Limb (tissue), 2 donors: ENCODE measurements around the gene EMX1.

Experiments
- DNase-seq, 2 donors: peaks; one replicate each; pipeline ENCODE4 v3.0.0-alpha.2; 2016; ENCODE audit errors: extremely low spot score in 2 of 2

EMX1 gene

GRCh38 chr2:72924353-72925240 is 7.3 kb downstream of the EMX1 start:
- peak in 1 of 2 donors; percentile 39 for DNase-seq

- peak in 1 of 2 donors; percentile 28 for DNase-seq
Observed at GRCh38 chr2:72925328-72925943, 8.1 kb downstream of the EMX1 start.

- peak in 1 of 2 donors; percentile 12 for DNase-seq
Observed at GRCh38 chr2:72926368-72926767, 9.0 kb downstream of the EMX1 start.

- no peak for DNase-seq
Observed at GRCh38 chr2:72926811-72927465, 9.6 kb downstream of the EMX1 start.

GRCh38 chr2:72927619-72928550 is 10.6 kb downstream of the EMX1 start:
- no peak for DNase-seq

- no peak for DNase-seq
Observed at GRCh38 chr2:72929010-72929409, 11.7 kb downstream of the EMX1 start.

GRCh38 chr2:72931280-72931910 is 14.1 kb downstream of the EMX1 start:
- no peak for DNase-seq

GRCh38 chr2:72932045-72932740 is 14.9 kb downstream of the EMX1 start:
- no peak for DNase-seq

- no peak for DNase-seq
Observed at GRCh38 chr2:72932805-72933204, 15.5 kb downstream of the EMX1 start.

- DNase-seq = no peak
Observed at GRCh38 chr2:72933207-72933606, 15.9 kb downstream of the EMX1 start.

GRCh38 chr2:72933646-72934151 is 16.4 kb downstream of the EMX1 start:
- DNase-seq = no peak

- DNase-seq = no peak
Observed at GRCh38 chr2:72934683-72935610, 17.6 kb downstream of the EMX1 start.

GRCh38 chr2:72935611-72935957 is 18.3 kb downstream of the EMX1 start:
- DNase-seq = no peak

GRCh38 chr2:72936660-72937355 is 19.5 kb downstream of the EMX1 start:
- DNase-seq = no peak

- DNase-seq = no peak
Observed at GRCh38 chr2:72937356-72937669, 20.0 kb downstream of the EMX1 start.

- DNase-seq = no peak
Observed at GRCh38 chr2:72938455-72938854, 21.1 kb downstream of the EMX1 start.

- DNase-seq = no peak
Observed at GRCh38 chr2:72940361-72940760, 23.0 kb downstream of the EMX1 start.

- no peak for DNase-seq
Observed at GRCh38 chr2:72940786-72941185, 23.5 kb downstream of the EMX1 start.

GRCh38 chr2:72942293-72942692 is 25.0 kb downstream of the EMX1 start:
- DNase-seq = no peak
